Endothelial cell of umbilical vein (primary cell): Measurements from ENCODE around the gene NDUFA13.

ENCODE experiments used
- CTCF ChIP-seq, 2 donors: IDR thresholded peaks; 1 replicate in 1 of 2; 2 replicates in 1 of 2; pipeline ENCODE4 v1.5.1; 2011; ENCODE audit warnings: low read length in 2 of 2, mild to moderate bottlenecking in 2 of 2, moderate library complexity in 2 of 2, control low read depth in 1 of 2, inconsistent platforms in 1 of 2, low read depth in 1 of 2; ENCODE audit not compliant: insufficient read depth in 1 of 2; ENCODE audit errors: extremely low read depth in 1 of 2
- EZH2 ChIP-seq: IDR thresholded peaks from 2 replicates; pipeline ENCODE4 v1.6.1; 2012; ENCODE audit warnings: borderline replicate concordance, low read depth, mild to moderate bottlenecking, moderate library complexity, low read length, inconsistent platforms; ENCODE audit not compliant: severe bottlenecking
- POLR2A ChIP-seq: IDR thresholded peaks from 2 replicates; pipeline ENCODE4 v1.6.1; 2012; ENCODE audit warnings: low read depth, mild to moderate bottlenecking, control low read depth, low read length
- POLR2AphosphoS5 ChIP-seq: IDR thresholded peaks from 2 replicates; pipeline ENCODE4 v1.6.1; 2012; ENCODE audit warnings: low read depth, mild to moderate bottlenecking, control low read depth, low read length, moderate library complexity; ENCODE audit not compliant: insufficient read depth

GRCh38 chr19:19545707-19546106, 29.7 kb downstream of the NDUFA13 start:
- TF ChIP-seq EZH2 (no peak), CTCF (IDR thresholded peaks at IDR 0.05; ENCODE audit: extremely low read depth in 1 of 2, insufficient read depth in 1 of 2, low read depth in 1 of 2, low read length in 2 of 2) (no peak), POLR2A (no peak), POLR2AphosphoS5 (no peak)
